UCSD-AML1 (cell line): ENCODE measurements around the gene MGMT.

Experiments
- DNase-seq: peaks from one replicate; lab custom pipeline; 2025; ENCODE audit not compliant: unreplicated experiment; lab: John Stamatoyannopoulos, UW

The MGMT gene

DNA sequence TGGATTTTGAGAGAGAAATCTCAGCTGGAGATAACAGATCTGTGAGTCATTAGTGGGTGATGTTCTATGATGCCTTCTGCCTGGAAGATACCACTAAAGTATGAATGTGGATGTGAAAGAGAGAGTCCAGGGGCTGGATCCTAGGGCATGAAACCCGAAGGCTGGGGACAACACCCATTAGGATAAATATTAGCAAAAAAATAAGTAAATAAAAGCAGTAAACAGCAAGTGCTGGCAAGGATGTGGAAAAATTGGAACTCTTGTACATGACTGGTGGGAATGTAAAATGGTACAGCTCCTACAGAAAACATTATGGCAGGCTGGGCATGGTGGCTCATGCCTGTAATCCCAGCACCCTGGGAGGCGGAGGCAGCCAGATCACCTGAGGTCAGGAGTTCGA lies 16.6 kb upstream of the MGMT start:
- no peak for DNase-seq

DNA sequence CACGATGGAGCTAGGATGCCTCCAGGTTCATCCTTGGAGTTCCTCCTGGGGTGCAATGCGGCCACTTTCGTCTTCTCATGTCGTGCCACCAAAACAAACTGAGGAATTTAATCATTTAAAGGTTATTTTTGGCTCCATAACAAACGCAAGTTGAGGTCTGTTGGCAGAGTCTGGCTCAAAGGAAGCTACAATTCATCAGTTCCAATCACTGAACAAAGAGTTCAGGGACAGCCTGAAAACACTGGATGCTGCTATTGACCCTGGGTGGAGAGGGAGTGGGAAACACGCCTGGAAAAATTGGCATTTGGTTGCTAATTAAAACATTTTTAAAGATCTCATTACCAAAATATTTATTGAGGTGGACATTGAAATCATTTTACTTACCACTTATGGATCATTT lies 11.4 kb upstream of the MGMT start:
- DNase-seq: no peak

GRCh38 chr10:129459762-129460539 lies 7.1 kb upstream of the MGMT start:
- DNase-seq: no peak

DNA sequence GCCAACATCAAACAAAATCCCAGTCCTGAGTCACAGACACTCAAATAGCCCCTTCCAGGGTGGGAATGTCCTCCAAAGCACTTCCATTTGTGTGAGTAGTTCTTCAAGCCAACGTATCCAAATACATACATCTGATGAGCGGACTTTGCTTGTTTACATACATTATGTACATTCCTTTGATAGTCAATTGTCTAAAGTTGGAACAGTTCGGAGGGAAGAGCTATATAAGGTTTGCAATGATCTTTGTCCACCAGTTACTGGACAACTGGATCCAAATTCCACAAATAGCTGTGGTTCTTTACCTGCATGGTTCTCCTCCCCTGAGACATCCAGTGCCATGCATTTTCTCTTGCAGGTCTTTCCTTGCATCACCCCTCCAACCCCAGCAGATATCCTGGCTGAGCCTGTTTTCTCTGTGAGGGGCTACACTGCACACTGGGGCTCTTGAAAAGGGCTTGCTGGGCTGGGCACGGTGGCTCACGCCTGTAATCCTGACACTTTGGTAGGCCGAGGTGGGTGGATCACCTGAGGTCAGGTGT lies 4.7 kb upstream of the MGMT start:
- DNase-seq: no peak

DNA sequence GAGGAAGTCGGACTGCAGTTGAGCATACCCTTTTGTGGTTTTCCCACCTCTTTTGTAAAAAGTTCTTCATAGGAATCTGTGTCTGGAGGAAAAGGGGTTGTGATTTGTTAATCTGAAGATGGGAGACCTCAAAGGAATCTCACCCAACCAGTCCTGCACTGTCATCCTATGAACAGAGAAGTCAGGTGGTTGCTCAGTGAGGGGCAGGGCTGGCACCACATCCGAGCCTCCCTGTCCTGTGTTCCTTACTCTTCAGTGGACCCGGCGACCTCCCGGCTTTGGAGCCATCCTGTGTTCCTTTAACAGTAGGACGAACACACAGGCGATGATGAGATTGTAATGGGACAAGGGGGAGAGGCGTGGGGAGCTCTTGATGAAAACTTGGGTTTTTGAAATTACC lies 2.8 kb upstream of the MGMT start:
- DNase-seq: no peak

- no peak for DNase-seq
Observed at GRCh38 chr10:129465796-129466702, 992 bp upstream of the MGMT start.

DNA sequence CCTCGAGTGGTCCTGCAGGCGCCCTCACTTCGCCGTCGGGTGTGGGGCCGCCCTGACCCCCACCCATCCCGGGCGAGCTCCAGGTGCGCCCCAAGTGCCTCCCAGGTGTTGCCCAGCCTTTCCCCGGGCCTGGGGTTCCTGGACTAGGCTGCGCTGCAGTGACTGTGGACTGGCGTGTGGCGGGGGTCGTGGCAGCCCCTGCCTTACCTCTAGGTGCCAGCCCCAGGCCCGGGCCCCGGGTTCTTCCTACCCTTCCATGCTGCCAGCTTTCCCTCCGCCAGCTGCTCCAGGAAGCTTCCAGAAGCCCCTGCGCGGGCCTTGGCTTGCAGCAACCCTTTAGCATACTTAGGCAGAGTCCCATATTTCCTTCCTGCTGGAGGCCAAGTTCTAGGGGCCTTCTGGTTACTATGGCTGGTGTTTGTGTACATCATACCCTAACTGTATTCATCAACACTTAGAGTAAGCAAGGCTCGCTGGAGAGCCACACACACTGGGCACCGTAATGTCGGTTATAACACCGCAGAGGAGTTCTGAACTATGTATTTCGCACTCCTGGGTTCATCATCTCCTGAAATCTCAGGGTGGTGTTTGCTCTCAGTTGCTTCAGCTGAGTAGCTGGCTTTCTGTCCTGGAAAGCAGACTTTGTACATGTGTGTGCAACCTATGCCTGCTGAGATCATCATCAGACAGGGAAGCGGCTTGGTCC lies 471 bp downstream of the MGMT start:
- no peak for DNase-seq

DNA sequence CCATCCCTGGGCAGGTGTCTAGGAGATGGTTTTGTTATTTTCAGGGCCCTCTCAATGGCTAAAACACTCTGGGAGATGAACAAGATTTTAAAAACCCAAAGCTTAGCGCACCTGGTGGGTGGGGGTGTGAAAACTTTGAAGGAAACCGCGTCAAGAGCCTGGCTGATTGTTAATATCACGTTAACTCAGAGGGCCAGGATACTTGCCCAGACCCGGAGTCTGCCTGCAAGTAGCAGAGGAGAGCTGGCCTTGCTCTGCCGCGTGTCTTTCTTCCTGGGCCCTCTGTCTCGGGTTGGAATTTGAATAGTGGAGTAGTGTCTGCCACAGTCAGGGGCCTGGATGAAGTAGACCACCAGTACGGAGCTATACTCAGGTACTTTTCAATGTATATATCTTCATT lies 1.1 kb downstream of the MGMT start:
- no peak for DNase-seq

DNA sequence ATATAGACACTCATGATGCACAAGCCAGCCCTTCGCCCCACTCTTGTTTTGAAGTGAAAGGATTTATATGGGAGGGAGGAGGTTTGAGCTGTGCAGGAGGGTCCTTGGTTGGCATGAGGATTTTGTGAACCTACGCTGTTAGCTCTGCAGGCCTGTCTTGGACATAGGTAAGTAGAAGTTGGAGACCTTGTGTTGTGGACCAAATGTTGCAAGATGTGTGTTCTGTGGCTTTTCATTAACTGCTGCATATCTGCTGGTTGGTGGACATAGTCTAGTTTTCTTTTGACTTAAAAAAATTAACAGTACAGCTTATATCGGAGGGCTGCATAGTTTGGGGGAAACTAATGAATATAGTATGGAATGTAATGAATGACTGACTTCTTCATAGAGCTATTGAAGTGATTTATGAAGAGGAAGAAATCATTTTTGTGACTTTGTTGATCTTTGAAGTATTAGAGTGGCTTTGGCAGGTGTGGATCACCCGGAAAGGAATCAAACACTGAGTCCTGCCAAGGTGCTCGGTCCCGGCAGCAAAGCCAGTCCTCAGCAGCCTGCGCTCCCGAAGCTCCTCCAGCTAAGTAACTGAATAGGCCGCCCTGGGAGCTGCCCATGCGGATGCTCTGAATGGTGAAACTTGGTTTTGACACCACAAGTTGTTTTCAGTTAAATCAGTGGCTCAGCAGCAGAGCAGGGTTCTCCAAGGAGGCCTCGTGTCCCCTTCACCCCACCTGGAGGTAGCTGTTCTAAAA lies 3.2 kb downstream of the MGMT start:
- DNase-seq: no peak

DNA sequence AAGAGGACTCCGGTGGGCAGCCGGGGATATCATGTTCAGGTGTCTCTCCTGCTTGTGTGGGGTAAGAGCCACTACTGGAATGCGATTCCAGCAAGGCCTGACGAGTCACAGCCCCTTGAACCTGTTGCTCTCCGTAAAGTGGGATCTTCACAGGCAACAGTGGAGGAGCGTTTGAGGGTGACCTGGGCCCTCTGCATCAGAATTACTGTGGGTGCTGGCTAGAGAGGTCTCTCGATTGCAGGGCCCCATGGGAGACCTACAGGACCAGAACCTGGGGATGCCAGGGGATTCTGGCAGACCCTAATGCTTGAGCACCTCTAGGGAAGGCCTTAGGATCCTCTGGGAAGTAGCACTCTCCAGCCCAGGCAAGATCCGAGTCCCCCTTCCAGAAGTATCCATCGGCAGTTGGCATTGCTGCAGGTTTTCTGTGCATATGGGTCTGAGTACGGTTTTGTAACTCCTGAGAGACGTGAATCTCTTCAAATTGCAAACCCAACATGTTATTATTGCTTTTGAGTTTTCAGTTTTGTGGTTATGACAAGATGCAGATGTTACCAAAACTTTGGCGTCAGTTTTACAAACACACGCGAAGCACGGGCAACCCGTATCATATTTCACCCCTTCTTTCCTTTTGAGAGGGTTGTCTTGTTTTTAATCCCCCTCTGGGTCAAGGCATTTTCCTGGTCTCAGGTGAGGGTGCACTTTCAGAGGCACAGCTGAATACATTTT lies 4.6 kb downstream of the MGMT start:
- DNase-seq: no peak

DNA sequence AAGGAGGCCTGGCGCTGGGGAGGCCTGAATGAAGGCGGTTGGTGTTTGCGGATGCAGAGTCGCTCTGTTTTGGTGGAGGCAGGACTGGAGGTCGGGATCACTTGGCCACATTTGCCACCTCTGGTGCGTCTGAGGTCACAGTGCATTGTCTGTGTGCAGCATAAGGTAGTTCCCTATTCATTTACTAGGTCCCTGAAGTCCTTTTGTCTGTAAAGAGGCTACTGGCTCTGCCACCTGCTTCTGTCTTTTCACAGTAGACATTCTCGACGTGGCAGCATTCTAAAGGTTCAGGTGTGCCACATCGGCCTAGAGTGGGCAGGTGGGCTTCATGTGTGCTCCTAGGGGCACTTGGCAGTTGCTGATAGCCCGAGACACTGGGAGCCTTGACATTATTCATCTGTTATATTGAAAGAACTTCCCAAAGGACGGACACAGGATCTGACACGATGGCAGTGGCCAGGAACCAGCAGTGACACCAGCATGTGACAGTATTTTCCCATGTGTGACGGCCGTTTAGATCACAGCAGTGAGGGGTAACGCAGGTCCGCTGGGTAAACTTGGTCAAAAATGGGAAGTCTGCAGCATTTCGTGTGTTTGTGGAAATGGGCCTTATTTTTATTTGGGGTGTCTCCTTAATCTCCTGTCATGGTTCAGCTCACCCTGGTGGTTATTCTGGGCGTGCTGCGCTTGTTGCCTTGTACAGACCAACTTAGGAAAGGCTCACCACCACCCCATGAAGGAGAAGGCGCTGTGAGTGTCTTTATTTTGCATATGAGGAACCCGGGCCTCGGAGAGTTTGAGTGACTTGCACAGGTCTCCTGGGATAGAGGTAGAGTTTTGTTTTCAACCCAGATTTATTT lies 5.9 kb downstream of the MGMT start:
- no peak for DNase-seq

- DNase-seq: no peak
Observed at GRCh38 chr10:129474642-129475041, 7.6 kb downstream of the MGMT start.

DNA sequence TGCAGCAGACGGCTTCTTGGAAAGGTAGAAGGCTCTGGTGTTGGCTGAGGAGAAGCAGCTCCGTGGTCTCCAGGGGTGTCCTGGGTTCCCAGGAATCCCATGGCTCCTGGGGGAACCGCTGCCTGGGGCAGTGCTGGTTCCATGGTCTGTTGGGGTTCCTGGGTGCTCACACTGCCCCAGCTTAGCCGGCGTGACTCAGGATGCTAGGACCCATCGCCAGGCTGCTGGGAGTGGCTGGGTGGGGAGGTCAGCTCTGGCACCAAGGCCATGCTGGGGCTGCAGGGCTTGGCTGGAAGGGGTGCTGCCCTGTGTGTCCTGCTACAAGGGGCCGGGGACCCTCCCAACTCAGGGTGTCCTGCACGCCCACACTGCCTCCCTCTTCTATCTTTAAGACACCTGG lies 9.4 kb downstream of the MGMT start:
- no peak for DNase-seq

DNA sequence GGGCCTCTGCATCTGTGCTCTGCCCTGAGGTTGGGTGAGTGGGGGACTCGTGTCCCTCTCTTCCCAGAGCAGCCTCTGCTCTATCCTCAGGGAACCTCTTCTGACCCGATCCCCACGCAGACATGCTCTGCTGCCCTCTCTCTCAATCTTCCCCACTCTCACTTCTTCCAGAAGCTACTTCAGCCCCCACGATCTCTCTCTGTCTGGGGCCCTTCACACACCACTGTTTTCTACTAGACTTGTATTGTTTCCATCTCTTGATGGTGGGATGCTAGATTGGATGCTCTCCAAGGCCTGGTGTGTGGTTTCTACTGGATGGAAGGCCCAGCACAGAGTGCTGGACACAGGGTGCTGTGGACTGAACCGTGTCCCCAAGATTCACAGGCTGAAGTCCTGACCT lies 10.0 kb downstream of the MGMT start:
- no peak for DNase-seq

GRCh38 chr10:129481641-129482040 lies 14.6 kb downstream of the MGMT start:
- DNase-seq: no peak

DNA sequence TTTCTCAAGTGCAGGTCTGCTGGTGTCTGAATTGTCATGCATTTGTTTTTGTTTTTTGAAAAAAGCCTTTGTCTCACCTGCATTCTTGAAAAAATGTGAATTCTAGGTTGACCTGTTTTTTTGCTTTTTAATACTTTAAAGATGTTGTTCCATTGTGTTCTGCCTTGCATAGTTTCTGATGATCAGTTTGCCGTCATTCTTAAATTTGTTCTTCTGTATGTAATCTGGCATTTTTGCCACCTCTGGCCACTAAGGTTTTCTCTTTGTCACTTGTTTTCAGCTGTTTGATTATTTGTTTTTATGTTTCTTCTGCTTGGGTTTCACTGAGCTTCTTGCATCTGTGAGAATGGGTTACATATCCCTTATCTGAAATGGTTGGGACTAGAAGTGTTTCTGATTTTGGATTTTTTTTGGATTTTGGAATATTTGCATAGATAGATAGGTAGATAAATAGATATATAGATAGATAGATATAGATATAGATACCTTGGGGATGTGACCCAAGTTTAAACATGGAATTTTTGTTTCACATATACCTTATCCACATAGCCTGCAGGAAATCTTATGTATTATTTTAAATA lies 16.5 kb downstream of the MGMT start:
- no peak for DNase-seq

DNA sequence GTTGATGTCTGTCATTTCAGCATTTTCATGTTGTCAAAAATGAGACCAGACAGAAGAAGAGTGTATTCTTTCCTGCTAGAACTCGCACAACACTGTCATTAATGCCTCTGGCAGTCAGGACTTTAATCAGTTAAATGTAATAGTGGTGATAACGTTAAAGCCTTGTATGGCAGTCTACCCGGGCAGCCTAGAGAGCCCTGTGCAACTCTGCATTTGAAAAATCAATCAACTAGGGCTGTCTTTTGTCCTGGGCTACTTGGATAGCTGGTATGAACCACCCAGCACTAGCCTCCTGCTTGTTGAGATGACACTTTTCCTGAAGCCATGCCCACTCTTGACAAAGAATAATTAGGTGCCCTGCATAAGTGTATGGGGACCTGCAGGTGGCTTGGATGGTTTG lies 19.8 kb downstream of the MGMT start:
- DNase-seq: no peak

DNA sequence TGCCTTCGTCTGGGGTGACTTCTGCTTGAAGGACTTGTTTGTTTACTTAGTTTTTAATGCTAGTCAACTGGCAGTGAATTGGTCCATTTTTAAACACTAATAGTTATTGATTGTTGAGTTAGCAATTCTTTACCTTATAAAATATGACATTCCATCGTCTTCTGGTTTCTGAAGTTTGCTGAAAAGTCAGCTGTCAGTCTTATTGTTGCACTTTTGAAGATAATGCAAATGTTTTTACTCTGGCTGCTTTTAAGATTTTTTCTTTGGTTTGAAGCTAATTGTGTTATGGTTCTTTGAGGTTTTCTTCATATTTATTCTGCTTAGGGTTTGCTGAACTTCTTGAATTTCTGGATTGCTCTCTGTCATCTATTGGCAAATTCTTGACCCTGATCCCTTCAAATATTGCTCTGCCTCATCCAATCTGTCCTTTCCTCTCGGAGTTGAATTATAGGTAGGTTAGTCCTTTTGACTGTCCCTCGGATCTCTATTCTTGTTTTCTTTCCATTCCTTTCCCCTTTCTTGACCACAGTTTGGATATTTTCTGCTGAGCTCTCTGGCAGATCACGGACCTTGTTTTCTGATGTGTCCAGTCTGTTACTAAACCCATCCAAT lies 24.2 kb downstream of the MGMT start:
- no peak for DNase-seq
